Renal cortex interstitium (tissue), 15 donors: ENCODE measurements around the gene RHOV. TPM values are rescaled to one million over a fixed set of nuclear protein-coding genes. Genes with fewer than 3 reads are reported as not detected.
A peak's percentile ranks its signal among the peaks of the same experiment; 100 is the strongest.

ENCODE experiments used
- DNase-seq, 11 donors: peaks; one replicate each; pipeline ENCODE4 v3.0.0-alpha.2; 2013; ENCODE audit warnings: low read depth in 9 of 11, low spot score in 4 of 11; ENCODE audit errors: extremely low read depth in 1 of 11
- long read RNA-seq, 16 experiments: transcript quantifications; one replicate each; lab custom pipeline, GENCODE V29; 2026
- polyA plus RNA-seq, 3 donors: library from polyadenylated mRNA; unstranded; fragments of 120-200 nt; gene quantifications; one replicate each; pipeline ENCODE4 v1.2.1, GENCODE V29; 2013; ENCODE audit not compliant: insufficient read length in 3 of 3

Gene RHOV, protein sequence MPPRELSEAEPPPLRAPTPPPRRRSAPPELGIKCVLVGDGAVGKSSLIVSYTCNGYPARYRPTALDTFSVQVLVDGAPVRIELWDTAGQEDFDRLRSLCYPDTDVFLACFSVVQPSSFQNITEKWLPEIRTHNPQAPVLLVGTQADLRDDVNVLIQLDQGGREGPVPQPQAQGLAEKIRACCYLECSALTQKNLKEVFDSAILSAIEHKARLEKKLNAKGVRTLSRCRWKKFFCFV
- polyA plus RNA-seq, result 1 to 10 TPM; 1.4 to 2.6 (median 1.5) TPM
- long read RNA-seq, donor 1, result 0 reads
- long read RNA-seq, donor 2, result 0 reads
- long read RNA-seq, donor 3, result 0 reads
- long read RNA-seq, donor 4, result 0 reads
- long read RNA-seq, donor 5, result 0 reads
- long read RNA-seq, donor 6, result 0 reads
- long read RNA-seq, donor 7, result 0 reads
- long read RNA-seq, donor 8, result 0 reads
- long read RNA-seq, donor 9, partial matches to known transcripts, result 0 of 1 reads
- long read RNA-seq, donor 9, other reads (novel, unspliced or antisense), result 0 of 1 reads
- long read RNA-seq, donor 10, result 0 reads
- long read RNA-seq, donor 11, partial matches to known transcripts, result 0 of 1 reads
- long read RNA-seq, donor 11, other reads (novel, unspliced or antisense), result 0 of 1 reads
- long read RNA-seq, donor 12, result 0 reads
- long read RNA-seq, donor 13, result 0 reads
- long read RNA-seq, donor 14, partial matches to known transcripts, result 0 of 1 reads
- long read RNA-seq, donor 14, other reads (novel, unspliced or antisense), result 0 of 1 reads
- long read RNA-seq, donor 15, partial matches to known transcripts, result 7 of 7 reads
- long read RNA-seq, donor 15, other reads (novel, unspliced or antisense), result 0 of 7 reads
- long read RNA-seq, donor 16, partial matches to known transcripts, result 69 of 70 reads
- long read RNA-seq, donor 16, other reads (novel, unspliced or antisense), result 0 of 70 reads

DNA sequence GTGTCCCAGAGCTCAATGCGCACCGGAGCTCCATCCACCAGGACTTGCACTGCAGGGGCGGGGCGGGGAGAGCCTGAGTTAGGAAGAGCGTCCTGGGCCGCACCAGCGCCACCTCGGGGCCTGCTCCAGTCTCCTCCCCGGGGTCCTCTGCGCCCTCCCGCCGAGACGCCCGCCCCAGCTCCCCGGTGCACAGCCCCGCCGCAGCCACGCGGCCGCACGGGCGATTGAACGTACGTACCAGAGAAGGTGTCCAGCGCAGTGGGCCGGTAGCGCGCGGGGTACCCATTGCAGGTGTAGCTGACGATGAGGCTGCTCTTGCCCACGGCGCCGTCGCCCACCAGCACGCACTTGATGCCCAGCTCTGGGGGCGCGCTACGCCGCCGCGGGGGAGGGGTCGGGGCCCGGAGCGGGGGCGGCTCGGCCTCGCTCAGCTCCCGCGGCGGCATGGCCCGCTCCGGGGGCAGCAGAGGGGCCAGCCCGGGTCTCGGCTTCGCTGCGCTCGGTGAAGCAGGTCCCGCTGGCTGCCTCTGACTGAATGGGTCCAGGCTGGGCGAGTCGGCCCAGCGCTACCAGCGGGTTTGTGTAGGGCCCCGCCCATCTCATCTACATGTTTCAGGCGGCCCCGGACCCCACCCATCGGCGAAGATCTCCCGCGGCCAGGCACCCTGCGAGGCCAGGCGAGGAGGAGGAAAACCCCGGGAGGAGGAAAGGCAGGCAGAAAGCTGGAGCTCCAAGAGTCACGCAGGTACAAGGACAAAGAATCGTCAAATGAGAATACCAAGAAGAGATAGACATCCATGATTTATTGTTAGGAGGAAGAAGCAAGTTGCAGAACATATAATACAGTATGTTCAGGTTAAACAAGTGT is at the start of gene RHOV:
Gene RHOV (minus strand): TSS at position 541 of the 868 bp plus-strand sequence. CDS start 95 bp downstream, at position 446.
- peak in 3 of 11 donors; percentile 51 to 63 (median 51) for DNase-seq

DNA sequence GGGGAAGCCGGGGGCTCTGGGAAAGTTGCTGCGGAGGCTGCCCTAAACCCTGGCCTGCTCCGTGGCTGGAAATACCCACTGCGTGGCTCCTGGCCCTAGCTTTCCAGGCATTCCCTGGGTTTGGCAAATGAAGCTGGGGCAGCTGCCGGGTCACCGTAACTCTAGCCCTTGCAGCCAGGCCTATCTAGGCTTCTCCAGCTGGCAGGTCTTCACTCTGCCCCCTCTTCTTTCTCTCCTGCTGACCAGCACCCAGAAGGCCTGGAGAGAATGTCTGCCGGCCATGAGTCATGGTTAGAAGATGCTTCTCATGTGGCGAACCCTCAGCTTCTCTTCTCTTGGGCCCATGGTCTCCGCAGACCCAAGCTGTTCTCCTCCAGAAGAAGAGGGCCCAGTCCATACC is 49.5 kb upstream of the RHOV start:
- no peak for DNase-seq

DNA sequence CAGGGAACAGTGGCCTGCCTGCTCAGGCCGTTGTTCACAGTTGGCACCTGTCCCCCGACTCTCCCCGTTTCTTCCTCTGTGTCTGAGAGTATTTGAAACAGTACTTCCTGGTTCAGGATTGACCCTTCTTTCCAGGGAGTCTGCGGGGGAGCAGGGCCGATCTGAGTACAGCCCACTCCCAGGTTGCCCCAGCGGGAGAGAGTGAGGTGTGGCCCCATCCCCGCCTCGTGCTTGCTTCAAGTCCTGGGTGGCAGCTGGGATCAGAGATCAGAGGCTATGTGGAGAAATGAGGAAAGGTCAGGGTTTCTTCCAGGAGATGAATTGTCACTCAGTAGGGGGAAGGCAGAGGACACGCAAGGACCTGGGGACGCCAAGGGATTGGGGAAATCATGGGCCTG is 48.6 kb upstream of the RHOV start:
- no peak for DNase-seq

DNA sequence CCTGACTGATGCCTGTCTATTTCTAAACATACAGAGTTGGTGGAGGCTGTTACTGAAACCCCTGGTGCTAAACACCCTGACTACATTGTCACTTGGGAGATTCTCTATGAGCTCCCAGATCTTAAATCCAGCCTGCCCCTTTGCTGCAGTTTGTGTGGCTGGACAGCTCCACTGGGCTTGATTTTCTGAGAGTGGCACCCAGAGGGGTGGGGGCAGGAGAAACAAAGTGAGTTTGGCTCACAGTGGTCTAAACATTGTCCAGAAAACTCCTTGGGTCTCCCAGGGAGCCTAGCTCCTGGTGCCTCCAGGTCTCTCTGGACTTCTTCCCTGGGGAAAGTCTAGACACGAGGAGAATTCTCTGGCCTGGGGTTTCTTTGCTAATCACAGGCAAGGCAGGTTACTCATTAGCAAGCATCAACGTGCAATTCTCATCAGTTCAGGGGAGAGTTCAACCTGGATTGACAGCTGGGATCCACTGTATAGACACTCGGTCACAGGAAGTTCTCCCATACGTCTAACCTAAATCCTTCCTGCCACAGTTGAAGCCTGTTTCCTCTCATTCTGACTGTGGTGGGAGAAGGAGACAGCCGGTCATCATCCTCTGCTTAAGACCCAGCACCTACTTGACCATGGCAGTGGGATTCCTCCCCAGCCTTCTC is 48.0 kb upstream of the RHOV start:
- no peak for DNase-seq

DNA sequence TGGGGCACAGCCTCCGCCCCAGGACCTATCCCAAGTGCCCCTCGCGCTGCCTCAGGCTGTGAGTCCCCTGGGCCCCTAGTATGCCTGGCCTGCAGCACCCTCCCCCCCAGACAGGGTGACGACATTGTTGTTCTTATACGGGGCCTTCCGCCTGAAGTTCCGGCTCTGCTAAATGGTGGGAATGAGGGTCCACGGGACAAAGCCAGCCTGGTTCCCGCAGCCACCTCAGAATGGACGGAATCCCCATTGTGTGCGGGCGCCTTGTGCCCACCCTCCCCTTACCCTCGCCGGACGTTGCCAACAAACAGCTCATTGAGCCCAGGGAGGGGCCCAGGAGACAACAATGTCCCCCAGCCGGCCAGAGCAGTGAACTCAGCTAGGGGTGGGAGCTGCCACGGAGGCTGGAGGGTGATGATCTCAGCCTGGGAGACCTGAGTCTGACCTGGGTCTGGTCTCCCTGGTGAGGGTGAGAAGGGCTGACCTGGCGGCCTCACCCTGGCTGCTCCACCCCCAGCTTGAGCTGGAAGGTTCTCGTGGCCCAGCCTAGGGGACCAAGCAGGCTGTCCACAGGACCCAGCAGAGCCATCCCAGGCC is 44.9 kb upstream of the RHOV start:
- no peak for DNase-seq

DNA sequence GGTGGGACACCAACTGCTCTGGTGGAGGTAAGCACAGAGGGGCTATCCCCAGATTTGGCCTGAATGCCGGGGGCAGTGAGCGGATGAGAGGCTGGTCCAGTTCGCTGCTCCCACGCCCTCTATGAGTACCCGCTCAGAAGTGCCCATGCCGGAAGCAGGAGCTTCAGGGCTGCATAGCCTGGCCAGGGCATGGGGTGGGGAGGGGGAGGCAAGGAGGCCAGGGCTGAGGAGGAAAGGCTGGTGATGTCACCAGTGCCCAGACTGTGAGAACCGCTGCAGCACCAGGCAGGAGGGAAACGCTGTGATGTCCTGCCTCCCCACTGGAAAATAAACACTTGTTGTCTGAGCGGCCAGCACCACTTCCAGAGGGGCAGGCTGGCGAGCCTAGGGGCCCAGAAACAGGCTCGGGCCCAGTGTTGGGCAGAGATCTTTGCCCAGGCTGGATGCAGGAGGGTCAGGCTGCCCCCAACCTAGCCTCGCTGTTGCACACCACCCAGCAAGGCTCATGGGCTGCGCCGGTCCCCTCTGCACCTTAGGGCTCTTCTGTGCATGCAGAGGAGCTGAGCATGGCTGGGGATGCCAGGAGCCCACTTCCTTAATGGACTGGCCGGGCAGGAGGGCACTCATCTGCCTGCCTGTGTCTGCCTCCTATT is 44.2 kb upstream of the RHOV start:
- DNase-seq, result no peak

DNA sequence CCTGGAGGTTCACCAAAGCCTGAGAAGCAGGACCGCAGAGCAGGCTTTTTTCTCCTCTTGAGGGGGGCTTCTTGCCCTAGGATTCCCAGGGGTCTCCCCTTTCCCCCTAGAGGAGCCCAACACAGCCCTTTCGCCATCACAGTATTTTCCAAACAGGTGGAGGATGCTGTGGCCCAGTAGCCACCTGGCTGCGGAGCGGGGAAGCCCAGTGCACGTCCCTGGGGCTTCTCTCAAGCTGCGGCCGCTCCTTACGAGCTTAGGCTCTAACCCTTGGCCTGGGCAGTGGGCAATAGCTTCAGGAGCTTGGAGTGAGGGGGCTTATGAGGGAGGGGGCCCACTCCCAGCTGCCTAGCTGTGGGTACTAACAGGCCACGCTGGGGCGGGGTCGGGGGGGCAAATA is 43.6 kb upstream of the RHOV start:
- DNase-seq, result no peak

DNA sequence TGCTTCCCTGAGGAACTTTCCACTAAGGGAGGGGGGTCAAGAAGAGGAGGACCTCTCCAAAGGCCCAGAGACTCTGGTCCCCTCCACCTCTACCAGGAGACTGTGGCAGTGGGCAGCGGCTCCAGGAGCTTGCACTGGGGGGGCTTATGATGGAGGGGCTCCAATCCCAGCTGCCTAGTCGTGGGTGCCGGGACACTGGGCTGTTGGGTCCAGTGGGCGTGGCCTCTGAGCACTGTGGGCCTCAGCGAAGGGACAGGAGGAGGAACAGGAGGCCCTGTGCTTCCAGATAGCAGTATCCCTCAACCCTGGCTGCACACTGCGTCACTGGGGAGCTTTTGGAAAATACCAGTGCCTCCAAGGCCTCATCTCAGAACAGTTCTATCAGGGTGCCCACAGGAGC is 41.6 kb upstream of the RHOV start:
- DNase-seq, result no peak

DNA sequence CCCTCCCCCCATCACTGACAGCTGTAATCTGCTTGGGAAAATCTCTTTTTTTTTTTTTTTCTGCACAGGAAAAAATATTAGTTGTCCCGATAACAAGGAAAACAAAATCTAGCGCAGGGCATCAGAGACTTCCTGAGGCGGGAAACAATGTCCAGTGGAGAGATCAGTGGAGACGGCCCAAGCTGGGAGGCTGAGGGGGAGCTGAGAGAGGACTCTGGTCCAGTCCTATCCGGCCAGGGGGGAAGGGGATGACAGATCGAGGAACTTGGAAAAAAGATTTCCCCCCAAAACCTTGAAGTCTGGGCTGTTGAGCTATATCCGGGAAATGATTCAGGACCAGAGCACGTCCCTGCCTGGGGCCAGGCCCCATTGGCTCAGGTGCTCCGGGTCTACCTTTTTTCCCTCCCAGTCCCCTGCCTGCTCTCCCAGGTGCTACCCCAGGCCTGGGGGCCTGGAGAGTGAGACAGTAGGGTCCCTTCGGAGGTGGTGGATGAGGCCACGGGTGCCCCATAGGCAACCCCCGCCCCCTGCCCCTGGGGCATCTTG is 41.2 kb upstream of the RHOV start:
- no peak for DNase-seq

DNA sequence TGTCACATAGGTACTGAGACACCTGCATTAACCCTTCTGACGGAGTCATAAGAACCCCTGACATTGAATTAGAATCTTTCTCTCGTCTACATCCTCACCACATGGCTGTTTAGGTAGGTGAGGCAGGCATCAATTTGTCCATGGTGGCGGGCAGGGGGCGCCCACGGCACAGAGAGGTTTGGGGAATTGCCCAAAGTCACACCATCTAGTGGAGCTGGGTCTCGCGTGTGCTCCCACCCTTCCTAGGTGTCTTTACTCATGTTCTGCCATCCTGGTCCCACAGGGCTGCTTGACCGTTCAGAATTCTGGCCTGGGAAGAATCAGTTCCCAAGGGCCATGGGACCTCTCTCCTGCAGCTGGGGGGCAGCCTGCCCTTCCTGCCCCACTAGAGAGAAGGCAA is 40.5 kb upstream of the RHOV start:
- DNase-seq, result no peak

DNA sequence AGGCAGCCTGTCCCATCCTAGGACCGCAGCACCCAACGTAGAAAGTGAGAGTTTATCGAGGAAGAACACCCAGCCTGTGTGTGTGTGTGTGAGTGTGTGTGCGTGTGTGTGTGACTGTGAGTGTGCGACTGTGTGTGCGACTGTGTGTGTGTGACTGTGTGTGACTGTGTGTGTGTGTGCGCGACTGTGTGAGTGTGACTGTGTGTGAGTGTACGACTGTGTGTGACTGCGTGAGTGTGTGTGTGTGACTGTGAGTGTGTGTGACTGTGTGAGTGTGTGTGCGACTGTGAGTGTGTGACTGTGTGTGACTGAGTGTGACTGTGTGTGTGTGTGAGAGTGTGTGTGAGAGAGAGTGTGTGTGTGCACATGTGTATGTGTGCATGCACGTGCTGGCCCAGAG is 40.0 kb upstream of the RHOV start:
- no peak for DNase-seq

DNA sequence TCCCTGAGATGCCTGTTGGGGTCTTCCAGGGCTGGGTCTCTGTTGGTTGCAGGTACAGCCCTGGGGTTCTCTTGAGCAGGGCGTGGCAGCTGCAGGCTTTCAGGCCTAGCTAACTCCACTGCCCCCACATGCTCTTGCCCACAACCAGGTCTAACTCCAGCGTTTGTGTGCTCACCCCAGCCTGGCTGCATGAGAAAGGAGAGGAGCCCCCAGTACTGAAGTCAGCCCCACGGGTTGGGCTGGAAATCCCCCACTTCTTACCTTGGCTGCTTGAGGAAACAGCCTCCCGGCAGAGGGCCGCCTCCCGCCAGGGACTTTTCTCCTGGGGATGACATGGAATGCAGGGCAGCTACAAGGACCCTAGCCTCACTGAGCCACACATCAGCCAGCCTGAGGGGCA is 38.4 kb upstream of the RHOV start:
- no peak for DNase-seq

DNA sequence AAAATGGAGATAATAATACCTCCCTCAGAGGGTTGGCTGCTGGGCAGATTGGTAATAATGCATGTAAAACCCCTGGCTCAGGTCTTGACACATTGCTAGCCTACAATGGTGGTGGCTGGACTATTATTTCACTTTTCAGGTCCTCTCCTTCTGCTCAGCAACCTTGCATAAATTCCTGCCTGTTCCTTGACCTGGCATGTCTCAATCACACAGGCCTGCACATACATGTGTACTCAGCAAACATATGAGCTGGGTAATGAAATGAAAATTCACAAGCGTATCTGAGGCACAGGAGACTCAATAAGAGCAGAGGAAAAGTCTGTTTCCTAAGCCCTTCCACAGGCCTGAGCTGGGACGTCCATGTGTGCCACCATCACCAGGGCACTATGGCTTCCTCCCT is 37.7 kb upstream of the RHOV start:
- DNase-seq, result no peak

DNA sequence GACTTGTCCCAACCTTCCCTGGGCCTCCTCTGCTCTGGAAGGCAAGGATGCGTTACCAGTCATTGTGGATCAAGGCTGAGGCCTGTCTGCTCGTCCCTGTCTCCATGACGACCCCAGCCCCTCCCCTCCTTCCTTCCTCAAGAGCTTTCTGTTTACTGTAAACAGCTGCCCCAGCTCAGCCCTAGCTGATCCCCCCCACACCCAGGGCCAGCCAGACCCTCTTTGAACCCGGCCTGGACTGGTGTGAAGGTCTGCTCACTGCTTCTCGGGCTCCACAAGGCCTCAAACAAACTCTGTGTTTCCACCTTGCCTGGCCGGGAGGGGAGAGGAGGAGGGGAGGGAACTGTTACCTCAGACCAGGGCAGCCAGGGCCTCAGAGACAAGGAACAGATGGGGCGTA is 37.1 kb upstream of the RHOV start:
- DNase-seq, result peak in 5 of 11 donors; percentile 69 to 85 (median 80)

DNA sequence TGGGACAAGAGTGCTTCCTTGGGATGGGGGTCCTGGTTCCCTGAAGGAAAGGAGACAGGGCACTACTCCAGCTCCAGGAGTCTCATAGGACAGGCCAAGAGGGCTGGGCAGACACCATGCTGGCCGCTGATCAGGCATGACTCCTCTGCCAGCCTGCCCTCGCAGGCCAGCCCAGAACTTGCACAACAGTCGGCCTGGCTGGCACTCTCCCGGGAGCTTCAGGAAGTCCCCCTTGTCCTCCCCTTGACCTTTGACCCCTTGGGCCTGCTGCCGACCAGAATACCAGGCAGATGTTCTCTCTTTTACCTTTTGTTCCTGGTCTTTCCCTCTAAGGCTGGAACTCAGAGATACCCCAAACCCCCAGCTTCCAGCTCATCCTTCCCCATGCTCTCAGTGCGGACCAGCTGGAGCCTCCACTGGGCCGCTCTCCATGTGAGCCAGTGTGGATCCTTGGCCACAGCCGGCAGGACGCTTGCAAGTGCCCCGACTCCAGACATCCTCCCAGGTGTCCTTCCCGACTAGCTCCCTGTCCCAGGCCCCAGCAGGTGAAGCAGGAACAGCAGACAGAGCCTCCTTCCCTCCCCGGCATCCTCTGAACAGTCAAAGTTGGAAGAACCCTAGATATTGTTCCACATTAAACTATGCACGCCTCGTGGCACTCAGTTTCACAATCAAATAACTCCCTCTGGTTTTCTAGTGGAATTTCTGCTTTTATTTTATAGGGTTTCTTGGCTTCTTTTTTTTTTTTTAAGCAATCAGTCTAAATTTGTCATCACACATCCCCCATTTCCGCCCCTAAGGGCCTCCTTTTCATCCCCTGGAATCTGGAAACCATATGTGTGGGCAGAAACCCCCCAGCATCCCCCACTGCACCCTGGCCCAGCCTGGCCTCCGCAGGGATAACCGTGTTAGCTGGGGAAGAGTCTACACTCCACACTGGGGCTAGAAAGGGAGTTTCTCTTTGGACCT is 35.9 kb upstream of the RHOV start:
- no peak for DNase-seq

DNA sequence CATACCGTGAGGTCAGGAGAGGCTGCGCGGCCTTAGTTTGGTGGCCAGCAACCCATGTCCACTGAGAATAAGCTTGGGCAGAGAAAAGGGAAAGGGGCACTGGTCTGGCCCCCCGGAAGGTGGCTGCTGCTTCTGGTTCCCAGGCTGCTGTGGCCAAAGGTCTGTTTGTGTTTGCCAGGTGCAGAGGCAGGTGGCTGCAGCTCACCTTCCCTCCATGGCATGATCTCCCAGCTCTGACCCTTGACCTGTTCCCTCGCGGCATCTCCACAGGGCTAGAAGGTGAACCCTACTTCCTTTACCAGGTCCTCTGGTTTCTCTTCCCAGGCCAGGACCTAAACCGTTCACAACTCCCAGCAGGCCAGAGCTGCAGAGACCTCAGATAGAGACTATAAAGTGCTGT is 34.1 kb upstream of the RHOV start:
- DNase-seq, result no peak
